GM18508 (cell line): ENCODE results near the gene LAMC3.

ENCODE experiments used
- ATAC-seq: cut with Tn5 transposase; IDR thresholded peaks from one replicate; pipeline ENCODE4 v1.9.1; 2021; ENCODE audit warnings: moderate number of reproducible peaks; ENCODE audit not compliant: insufficient read depth, unreplicated experiment

LAMC3 gene

DNA sequence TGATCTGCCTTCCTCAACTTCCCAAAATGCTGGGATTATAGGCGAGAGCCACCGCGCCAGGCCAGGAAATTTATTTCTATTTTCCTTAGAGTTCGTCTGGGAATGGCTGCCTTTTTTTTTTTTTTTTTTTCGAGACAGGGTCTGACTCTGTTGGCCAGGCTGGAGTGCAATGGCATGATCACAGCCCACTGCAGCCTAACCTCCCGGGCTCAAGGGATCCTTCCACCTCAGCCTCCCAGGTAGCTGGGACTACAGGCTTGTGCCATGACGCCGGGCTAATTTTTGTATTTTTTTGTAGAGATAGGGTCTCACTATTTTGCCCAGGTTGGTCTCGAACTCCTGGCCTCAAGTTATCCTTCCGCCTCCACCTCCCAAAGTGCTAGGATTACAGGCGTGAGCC is 888 bp upstream of the LAMC3 start:
- ATAC-seq = no peak

DNA sequence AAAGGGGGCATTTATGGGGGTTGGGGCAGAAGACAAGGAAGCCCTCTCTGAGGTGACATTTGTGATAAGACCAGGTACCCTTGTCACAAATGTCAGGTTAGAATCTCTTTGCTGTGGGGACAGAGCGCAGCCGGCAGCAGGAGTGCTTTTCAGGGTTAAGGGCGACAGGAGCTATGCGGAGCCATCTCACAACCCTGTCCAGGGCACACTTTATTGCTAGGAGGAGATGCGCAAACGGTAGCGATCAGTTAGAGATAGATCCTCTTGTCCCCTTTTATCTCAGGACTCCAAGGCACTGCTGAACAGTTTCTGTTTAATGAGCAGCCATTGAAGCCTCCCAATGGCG is 438 bp upstream of the LAMC3 start:
- no peak for ATAC-seq

DNA sequence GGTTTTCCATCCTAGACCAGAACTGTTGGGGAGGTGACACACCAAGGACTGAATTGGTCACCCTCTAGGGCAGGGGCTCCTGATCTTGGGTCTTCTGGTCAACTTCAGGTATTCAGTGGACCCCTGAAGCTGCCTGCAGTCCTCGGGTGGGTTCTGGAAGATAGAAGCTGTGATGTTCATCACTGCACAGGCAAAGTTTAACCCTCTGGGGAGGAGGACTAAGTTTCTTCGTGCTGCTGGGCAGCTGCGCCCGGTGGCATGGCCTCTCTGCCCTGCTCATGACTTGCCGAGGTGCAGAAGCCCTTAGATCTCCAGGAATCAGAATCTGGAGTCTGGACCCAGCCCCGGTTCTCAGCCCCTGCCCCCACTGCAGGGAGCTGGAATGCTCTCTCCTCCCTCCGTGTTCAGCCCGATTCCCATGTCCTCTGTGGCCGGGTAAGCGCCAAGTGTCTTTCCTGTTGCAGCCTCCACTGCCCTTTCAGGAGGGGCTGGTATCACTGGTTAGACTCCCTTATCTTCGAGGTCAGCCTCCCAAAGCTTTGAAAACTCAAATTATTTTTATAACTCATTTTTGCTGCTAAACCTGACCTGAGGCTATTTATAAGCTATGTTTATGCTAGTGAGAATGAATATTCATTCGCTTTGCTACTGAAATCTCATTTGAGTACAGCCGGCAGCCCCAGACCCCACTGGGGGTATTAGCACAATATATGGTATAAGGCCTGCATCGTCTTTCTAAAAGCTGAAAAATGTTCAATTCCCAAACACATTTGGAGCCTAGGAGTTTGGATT is 1.7 kb downstream of the LAMC3 start:
- no peak for ATAC-seq

DNA sequence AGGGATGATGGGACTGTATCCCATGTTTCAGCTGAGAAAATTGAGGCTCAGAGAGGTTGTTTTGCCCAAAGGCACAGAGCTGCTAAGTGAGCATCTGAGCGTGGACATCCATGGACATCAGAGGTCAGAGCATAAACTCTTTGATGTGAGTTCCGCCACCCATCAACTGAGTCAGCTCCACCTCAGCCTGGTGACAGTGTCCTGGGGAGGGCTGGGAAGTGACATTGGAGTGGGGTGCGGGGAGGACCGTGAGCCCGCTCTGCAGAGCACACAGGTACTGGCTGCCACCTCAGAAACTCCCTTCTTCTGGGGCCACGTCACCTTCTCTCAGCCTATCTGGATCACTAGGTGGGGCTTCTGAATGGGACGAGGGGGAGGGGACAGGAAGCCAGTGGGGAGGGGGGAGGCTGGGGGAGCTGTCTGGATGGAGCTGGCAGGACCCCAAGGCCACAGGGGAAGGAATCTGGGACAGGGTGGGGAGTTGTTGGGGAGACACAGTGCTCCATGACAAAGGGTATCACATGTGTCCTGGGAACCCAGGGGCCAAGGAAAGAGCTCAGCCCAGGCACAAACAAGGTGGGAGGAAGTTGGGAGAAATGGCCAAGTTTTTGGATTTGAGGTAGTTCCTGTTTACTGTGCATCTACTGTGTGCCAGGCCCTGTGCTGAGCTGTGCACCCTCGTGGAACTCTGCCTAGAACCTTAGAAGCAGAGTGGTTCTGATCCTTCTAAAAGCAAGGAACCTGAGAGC is 2.5 kb downstream of the LAMC3 start:
- no peak for ATAC-seq

DNA sequence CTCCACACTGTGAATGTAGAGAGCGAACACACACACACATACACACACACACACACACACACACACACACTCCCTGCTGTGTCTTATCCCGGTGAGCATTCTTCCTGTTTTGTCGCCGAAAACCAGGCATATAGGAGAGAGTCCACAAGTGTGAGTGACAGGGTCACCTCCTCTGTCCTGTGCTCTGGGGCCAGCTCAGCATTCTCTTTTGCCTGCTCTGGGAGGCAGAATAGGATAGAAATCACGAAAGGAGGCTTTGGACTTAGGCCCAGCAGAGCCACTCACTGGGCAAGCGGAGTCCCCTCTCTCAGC is 3.0 kb downstream of the LAMC3 start:
- ATAC-seq = no peak

DNA sequence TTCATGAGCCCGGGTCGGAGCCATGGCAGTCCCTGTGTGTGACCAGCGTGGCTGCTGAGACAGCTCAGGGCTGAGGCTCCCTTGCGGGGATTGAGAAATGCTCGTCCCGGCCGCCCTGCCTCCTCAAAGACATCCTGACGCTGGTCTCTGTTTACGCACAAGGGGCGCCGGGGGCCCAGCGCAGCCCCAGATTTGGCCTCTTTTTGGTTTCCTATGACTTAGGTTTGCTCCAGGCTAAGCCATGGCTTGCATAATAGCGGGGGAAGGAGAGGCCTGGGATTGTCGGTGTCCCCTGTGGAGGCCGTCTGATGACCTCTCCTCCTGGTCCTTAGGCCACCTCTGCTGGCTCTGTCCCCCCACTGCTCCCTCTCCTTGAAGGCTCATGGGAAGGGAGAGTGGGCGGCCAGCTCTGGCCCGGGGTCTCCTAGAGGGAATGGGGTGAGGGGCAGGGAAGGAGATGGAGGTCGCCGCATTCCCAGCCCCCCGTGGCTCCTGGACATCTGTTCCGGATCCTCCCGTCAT is 3.5 kb downstream of the LAMC3 start:
- ATAC-seq = no peak

DNA sequence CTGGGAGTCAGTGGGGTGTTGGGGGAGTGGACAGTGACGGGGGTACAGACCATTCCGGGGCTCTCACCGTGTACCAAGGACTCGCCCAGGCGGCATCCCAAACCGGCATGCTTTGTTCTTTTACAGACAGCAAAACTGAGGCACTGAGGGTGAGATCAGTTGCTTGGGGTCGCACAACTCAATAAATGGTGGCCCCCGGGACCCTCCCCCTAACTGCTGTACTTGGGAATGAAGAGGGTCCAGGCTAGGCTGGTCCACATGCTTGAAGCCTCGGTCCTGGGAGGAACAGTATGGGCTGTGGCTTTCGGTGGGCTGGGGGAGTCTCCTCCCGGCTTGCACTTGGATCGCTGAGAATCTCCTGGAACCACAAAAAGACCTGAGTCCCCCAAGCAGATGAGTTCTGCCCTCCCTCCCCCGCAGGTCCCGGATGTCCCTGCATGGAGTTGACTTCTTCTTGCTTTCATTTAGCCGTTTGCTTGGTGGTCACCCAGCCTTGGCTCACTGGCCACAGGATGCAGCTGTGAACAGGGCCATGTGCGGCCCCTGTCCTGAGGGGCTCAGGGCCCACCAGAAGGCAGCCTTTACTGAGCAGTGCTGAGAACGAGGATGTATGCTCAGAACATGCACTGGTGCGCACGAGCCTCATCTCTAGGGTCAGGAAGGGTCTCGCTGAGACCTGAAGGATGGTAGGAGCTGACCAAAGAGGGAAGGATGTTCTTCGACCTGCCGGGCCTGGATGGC is 4.2 kb downstream of the LAMC3 start:
- ATAC-seq = no peak

DNA sequence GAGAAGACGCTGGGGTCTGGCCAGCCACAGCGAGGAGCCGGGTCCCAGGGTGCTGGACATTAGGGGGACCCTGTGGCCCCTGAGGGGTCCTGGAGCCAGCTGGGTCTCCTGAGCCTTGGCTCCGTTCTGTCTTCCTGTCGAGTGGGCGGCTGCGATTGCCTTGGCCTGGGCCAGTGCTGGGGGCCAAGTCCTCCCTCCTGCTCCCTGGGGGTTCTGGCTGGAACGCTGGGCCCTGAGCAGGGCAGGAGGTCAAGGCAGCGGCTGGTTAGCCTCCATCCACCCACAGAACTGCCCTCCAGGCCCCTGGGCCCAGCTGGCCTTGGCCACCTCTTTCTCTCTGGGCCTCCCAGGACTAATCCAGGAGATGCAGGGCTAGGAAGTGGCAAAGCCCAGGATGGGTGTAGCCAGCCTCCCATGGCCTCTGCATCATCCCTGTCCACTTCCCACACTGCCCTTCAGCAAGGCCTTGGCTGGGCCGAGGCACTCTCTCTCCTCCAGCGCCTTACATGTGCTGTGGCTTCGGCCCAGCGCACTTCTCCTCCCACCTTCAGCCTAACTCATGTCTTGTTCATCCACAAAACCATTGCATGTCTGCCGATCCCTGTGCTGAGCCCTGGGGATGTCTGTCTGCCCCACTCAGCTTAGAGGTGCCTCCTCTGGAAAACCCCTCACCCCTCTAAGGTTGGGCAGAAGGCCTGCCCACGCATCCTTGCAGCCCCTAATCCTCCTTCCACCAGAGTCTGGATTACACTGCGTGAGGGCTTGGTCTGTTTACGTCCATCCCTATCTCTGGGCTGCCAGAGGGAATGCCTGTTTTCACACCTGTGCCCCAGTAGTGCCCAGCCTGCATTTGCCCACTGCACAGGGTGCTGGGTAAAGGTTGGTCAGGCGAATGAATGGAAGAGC is 5.0 kb downstream of the LAMC3 start:
- no peak for ATAC-seq

DNA sequence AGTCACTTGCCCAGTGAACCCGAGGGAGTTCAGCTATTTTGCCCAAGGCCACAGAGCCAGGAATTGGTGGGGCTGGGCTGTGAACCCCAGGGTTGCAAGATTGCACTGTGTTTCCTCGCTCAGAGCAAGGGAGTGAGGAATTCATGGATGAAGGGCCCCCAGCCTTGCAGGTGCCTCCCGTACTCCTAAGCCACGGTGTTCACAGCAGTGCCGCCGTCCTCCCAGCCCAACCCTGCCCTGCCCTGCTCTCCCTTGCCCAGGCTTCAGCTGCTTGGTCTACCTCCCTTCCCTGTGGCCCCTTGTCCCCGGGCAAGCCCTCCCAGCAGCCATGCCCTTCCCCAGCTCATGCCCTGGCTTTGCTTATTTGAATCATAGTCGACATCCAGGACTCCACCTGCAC is 6.1 kb downstream of the LAMC3 start:
- no peak for ATAC-seq

DNA sequence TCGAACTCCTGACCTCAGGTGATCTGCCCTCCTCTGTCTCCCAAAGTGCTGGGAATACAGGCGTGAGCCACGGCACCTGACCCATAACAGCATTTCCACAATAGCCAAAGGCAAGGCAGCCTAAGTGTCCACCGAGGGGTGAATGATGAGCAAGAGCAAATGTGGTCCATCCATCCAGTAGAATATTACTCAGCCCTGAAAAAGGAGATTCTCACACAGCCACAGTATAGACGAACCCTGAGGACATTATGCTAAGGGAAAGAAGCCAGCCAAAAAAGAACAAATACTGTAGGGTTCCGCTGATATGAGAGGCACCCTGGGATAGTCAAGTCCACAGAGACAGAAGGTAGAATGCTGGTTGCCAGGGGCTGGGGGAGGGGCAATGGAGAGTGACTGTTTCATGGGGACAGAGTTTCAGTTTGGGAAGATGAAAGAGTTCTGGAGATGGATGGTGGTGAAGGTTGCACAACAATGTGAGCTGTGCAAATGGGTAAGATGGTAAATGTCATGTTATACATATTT is 7.0 kb downstream of the LAMC3 start:
- no peak for ATAC-seq

DNA sequence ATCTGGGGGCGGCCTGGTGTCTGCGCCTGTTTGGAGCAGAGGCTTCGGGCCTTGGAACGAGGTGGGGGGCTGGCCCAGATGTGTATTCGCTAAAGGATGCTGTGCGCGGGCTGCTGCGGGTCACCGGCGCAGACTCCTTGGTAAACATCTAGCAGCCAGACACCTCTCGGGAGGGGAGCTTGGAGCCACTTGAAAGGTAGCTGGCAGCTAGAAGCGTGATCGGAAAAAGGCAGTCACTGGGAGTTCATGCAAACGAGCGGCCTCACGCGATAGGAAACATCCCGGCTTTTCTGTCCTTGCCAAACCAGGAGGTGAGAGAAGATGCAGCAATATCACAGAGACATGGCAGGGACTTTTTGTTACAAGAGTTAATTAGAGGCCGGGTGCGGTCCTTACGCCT is 8.1 kb downstream of the LAMC3 start:
- no peak for ATAC-seq

DNA sequence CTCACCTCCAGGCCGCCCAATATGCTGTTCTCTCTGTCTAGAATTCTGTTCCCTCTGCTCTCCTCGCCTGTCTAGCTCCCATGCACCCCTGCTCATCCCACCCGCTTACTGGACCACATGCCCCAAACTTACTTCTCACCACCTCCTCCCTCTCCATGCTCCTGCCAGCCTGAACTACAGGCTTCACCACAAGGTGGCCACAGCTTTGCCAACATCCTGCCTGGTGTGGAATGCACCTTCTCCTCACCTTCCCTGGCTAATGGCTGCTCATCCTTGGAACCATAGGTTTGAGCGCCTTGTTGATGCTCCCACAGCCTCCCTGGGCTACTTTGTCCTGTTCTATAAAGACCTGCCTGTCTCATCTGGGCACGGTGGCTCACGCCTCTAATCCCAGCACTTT is 9.6 kb downstream of the LAMC3 start:
- ATAC-seq = no peak

DNA sequence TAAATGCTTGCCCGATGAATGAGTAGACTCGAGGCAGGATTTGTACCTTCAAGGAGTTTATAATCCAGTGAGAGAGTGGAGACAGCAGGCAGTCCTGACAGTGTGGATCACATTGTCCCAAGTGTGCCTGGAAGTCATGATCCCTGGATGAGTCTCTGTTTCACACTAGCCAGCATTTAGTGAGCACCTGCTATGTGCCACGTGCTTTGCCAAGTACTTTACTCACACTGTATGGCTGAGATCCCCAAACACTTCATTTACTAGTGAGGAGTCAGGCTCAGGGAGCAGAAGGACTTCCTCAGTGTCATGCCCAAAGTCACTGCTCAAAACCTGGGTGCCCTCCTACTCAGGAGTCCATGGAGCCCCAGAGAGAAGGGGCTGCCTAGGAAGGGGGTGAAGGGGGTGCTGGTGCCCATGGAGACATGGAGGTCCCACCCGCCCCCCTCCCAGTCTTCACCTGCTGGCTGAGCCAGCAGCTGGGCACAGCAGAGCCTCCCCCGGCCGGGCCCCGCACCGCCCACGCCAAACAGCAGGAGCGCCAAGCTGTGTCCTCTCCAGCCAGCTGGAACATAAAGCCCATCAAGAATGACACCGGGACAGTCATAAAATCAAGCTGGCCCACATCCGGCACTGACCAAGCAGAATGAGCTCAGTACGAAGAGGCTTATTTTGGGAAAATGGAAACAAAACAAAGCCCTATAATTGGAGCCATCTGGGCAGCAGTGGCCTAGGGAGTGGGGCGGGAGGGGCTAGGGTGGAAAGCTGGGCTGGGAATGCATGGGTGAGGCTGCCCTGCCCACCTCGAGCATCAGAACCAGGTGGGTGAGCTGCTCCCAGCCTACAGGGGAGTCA is 10.6 kb downstream of the LAMC3 start:
- ATAC-seq = no peak

DNA sequence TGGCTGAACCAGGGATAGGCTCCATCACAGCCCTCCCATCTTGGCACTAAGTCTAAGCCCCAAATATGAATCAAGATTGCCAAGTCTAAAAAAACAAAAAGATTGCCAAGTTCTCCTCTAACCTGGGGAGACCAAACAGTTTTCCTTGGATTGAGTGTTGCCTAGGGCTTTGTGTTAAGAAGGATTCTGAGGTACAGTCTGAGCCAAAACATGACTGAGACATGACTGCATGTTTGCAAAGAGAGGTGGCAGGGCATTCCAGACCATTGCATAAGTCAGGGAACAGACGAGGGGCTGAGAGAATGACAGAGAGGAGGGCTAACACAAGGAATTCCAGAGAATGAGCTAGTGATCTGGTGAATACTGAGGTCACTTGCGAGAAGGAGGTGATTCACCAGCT is 11.4 kb downstream of the LAMC3 start:
- ATAC-seq = no peak

DNA sequence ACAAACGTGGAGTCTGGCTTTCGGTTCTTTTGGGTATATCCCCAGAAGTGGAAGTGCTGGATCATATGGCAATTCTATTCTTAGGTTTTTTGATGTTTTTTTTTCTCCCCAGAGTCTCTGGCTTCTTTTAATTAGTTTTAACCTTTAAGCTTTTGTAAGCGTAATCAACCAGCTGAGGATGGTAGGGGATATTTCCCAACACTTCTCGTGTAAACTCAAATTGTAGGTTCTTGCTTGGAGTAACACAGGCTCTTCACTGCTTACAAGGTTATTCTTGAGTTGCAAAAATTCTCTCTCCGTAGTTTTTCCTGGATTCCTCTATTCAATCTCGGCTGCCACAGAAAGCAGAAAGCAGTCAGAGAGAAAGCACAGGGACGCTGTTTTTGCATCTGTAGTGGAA is 11.9 kb downstream of the LAMC3 start:
- no peak for ATAC-seq

DNA sequence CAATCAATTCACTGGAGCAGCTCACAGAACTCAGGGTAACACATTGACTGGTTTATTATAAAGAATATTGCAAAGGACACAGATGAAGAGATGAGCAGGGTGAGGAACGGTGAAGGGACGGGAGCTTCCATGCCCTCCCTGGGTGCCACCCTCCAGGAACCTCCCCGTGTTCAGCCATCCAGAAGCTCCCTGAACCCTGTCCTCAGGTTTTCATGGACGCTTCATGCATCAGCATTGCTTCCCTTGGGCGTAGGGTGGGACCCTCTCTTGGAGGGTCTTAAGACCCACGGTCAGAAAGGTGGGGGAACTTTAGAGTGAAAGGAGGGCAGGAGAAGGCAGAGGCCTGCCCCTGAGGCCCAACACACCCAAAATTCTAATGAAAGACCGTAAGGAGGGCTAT is 12.8 kb downstream of the LAMC3 start:
- ATAC-seq = no peak

DNA sequence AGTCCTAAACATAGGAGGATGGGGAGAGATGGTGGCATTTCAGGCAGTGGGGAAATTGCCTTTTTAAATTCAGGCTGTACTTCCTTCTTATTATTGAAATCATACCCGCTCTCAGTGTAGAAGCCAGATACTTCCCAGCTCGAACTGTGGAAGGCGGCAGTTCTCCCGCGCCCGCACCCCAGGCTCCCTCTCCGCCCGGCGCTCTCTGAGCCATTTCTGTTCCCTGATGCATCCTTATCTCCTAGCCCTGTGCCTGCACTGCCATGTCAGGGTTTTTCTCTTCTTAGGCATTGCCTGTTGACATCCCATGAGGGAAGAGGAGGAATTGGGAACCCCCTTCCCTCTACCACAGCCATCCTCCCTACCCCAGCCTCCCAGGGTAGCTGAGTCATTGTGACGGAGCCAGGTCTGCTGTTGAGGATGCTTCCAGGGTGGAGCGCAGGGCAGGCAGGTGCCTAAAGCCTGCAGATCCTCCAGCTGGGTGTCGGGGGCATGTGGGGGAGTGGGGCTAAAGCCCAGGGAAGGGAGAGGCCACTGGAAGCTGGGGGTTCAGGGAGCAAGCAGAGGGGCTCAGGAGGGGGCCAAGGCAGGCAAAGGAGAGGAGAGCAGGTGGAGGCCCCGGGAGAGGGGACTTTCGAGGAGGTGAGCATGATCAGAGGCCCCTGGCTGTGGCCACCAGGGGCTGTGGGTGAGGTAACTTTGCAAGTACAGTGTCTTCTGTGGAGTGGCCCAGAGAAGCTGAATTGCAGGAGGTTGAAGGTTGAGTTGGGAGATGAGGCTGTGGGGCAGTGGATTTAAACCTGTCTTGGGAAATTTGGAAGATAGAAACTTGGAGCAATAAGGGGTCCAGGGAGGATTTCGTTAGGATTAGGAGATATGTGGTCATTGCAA is 16.2 kb downstream of the LAMC3 start:
- ATAC-seq = no peak
